CD1c-positive myeloid dendritic cell (primary cell): ENCODE data around the gene SLC28A3.

Experiments used
- DNase-seq: peaks from one replicate; pipeline ENCODE4 v3.0.0-alpha.2; 2016; ENCODE audit errors: extremely low spot score

Gene SLC28A3

DNA sequence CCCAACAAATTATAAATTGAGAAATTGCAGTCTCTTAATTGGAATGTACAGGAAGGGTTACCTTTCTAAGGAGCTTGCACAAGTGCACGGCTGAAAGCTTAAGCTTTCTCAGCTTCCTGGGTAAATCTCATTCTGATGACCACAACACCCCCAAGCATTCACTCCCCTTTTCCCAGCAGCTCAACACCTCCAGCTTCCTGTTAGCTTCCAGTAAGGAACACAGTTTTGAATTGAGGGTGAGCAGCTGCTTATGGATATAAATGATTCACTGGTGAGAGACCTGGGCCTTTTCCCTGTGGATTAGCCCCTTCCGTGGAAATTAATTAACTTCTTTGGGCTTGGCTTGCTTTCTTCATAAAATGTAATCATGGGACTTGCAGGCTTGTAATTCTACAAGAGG, 101.2 kb downstream of the SLC28A3 start:
- DNase-seq = no peak

DNA sequence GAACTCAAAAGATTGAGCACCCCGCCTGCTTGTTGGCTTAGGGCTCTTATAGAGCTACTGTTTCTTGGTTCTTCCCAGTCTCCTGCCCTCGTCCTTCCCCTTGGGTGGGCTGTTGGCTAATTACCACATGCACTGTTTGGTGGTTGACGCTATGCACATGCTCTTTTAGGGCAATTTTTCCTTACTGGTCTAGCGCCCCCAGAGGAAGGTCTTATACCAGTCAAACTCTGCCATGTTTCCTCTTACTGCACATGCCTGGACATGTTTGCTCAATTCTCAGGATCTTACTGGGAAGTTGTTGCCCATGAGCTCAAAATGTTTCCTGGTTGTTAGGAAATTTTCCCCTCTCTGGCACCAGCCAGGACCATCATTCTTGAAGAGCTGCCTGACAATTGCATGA, 101.9 kb downstream of the SLC28A3 start:
- no peak for DNase-seq

- DNase-seq = no peak
Observed at GRCh38 chr9:84235511-84235910, 105.0 kb downstream of the SLC28A3 start.

DNA sequence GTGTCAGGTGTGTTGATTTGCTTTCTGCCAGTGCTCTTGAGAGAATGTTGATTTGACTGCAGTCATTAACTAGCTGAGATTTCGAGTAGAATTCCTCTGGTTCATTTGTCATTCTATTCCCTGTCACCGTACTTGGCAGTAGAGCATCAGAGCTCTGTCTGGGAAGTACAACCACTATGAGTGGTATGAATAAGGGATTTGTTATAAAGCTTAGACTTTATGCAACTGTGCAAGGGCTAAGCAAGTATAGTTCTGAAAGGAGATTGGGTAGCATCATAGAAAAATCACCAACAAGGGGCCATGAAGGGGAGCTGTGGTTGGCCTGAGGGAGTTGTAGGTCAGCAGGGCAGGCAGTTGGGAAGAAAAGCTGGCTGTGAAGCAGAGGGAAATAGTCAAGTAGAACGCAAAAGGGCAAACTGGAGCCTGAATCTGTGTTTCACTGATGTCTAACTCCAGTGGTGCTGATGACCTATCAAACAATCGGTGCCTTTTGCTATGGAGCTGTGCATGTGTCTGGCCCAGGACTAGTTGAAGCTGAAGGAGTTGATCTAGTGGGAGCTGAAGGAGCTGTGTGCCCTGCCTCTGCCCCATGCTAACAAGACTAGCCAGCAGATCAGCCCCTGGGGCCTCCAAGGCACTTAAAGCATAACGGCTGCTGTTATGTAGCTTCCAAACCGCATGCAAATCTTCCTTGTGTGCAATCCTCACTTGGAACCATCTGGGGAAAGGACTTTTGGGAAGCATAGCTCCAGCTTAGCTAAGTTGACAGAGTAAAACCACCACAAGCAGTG, 110.0 kb downstream of the SLC28A3 start:
- DNase-seq = no peak

- no peak for DNase-seq
Observed at GRCh38 chr9:84229191-84229590, 111.4 kb downstream of the SLC28A3 start.

DNA sequence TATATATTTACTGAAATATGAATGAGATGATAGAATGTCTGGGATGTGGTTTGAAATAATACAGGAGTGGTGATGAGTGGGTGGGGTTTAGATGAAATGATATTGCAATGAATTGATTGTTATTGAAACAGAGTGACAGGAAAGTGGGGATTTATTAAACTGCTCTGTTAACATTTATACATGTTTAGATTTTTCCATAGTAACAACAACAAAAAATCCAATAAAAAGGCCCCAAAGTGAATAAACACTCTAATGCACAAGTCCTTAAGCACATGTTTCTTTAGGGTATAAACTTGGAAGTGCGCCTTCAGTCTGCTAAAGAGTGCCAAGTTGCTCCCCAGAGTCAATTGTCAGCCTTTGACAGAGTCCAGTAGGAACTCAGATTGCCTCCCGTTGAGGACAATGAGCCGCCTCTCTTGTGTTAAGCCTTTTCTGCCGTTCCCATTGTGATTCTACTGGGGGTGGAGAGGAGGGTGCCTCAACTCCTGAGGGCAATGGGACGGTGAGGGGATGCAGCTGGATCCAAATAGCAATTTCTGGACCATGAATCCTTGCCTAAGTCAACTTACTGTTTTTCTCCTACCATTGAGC, 112.3 kb downstream of the SLC28A3 start:
- no peak for DNase-seq

GRCh38 chr9:84226126-84226525, 114.4 kb downstream of the SLC28A3 start:
- no peak for DNase-seq
